CD4-positive, alpha-beta T cell treated with Interleukin-12 subunit alpha and Interleukin-12 subunit beta, for 1 hour (primary cell): Measurements from ENCODE around the gene GDF10.

Experiments
- DNase-seq: peaks from one replicate; pipeline ENCODE4 v3.0.0-alpha.2; 2020

GDF10 gene

DNA sequence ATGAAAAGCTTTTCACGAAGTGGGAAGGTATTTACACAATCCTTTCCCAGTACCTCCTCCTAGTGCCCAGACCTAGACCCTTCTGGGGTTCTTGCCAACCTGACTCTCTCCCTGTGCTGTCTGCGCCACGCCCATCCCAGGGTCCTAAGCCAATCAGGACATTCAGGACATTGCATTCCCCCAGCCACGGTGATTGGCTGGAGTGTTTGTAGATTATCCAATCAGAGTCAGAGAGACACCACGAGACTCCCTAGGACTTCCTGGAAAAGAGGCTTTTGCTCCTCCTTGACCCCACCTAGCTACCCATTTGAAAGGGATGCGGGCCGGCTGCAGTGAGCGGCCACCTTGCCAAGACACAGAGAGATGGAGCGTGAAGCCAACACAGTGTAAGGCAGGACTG lies 18.7 kb downstream of the GDF10 start:
- DNase-seq, result no peak

DNA sequence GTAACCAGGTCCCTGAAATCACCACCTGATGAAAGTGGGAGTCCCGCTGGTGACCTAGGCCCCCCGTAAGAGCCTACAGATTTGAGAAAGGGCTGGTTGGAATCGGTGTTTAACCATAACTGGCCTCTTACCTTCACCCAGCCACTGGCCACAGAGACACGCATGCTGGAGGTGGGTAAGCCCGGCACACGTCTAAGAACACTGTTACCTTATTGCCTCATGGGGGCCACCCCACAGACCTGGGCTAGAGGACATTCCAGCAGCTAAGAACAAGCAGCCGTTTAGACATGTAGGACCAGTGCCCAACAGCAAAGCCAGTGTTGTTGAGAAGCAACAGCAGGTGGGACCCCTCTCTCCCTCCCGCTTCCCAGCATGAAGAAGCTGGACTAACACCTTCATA lies 19.8 kb downstream of the GDF10 start:
- DNase-seq, result no peak

DNA sequence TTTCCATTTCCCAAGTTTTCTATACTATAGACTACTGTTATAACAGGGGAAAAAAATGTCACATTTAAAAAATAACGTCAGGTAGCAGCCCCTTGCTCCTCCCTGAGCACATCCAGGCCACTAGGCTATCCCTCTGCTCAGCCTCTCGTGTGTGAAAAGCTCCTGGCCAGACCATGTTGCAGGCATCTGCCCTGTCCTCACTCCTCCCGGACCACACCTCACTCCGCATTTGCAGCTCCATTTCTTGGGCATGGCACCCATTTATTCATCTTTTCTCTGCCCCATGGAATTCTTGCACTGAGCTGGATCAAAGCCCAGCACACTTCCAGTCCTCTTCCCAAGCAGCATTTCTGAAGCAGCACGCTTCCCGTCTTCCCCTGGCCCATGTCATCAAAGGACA lies 20.8 kb downstream of the GDF10 start:
- DNase-seq, result no peak

DNA sequence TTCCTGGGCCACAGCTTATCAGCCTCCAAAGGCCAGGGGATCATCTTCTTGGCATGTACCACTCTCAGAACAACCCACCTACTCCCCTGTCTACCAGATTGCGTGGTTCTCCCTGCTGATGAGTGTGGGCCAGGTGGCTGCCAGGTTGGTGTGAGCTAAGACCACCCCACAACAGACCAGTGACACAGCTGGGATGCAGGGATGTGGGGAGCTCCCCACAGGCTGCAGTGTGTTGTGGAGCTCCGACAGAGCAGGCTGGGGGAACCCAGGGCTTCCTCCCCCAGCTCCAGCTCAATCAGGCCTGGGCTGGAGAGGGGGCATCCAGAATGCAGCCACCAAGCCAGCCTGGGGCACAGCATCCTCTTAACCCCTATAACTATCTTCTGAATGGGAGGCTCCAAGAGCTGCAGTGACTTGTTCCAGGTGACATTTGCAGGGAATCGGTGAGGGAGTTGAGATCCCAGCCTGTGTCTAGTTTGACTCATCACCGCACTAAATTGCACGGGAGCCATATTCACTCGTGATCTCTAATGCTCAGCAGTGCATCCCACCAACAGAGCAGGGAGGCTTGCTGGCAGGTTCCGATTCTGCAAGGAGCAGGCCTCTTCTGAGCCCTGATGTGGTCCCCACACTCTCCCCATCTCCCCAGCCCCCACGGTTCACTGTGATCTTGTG lies 21.7 kb downstream of the GDF10 start:
- DNase-seq, result no peak

DNA sequence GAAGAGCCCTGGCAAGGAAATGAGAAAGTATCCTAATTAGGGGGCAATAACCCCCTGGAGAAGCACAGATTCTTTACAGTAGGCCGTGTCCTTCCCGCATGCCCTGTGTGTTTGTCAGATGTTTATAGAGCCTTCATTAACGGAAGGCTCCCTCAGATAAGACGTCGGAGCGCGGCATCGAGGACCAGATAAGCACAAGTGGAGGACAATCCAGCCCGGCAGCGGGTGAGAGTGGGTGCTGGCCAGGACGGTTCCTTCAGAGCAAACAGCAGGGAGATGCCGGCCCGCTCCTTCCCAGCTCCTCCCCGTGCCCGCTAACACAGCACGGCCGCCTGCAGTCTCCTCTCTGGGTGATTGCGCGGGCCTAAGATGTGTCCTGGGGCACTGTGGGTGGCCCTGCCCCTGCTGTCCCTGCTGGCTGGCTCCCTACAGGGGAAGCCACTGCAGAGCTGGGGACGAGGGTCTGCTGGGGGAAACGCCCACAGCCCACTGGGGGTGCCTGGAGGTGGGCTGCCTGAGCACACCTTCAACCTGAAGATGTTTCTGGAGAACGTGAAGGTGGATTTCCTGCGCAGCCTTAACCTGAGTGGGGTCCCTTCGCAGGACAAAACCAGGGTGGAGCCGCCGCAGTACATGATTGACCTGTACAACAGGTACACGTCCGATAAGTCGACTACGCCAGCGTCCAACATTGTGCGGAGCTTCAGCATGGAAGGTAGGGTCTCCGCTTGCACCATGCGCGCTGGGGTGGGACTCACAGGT lies 22.5 kb downstream of the GDF10 start, which contains the start of gene GDF2:
GDF2 (plus strand) TSS at position 155 of the 762 bp plus-strand sequence; CDS start at position 370, 215 bp downstream.
- DNase-seq, result no peak

DNA sequence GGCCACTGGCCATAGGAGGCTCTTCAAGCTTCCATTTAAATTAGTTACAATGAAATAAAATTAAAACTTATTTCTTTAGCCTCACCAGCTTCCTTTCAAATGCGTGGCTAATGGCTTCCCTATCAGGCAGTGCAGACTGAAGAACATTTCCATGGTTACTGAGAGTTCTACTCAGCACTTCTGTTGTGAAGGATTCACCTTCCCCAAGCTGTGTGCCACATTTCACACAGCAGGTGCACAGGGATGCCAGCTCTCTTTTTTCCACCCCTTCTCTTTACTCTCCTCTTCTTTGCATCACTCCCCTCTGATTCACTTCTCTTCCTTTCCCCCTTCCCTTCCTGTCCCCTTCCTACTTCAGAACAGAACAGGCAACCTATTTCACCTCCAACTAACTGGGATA lies 23.1 kb downstream of the GDF10 start:
- no peak for DNase-seq

DNA sequence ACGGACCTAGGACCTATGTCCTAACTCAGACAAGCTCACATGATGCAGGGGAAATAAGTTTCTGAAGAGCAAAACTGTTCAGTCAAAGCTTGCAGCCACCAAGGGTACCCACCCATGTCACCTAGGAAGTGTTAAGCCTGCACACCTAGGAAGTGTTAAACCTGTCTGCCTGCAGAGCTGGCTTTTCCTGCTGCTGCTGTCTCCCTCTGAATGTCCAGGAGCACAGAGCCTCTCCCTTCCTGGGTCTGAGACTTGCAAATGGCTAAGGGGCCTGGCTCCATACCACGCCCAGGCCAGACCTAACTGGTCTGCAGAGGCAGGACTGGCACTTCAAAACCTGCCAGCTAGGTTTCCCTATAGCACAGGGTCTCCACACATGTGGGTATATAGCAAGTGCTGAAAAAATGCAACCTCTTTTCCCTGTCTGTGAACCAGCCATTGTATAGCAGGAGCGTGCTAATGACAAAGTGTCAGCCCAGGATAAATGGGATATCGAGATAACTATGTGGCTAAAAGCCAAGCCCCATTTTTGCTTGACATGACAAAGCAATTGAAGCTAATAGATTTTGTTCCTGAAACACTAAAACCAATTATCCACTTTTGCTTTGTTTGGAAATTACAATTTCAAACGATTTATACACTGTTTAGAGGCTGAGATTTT lies 23.8 kb downstream of the GDF10 start:
- no peak for DNase-seq

DNA sequence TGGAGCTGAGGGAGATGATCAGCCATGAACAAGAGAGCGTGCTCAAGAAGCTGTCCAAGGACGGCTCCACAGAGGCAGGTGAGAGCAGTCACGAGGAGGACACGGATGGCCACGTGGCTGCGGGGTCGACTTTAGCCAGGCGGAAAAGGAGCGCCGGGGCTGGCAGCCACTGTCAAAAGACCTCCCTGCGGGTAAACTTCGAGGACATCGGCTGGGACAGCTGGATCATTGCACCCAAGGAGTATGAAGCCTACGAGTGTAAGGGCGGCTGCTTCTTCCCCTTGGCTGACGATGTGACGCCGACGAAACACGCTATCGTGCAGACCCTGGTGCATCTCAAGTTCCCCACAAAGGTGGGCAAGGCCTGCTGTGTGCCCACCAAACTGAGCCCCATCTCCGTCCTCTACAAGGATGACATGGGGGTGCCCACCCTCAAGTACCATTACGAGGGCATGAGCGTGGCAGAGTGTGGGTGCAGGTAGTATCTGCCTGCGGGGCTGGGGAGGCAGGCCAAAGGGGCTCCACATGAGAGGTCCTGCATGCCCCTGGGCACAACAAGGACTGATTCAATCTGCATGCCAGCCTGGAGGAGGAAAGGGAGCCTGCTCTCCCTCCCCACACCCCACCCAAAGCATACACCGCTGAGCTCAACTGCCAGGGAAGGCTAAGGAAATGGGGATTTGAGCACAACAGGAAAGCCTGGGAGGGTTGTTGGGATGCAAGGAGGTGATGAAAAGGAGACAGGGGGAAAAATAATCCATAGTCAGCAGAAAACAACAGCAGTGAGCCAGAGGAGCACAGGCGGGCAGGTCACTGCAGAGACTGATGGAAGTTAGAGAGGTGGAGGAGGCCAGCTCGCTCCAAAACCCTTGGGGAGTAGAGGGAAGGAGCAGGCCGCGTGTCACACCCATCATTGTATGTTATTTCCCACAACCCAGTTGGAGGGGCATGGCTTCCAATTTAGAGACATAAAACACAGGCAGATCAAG lies 25.6 kb downstream of the GDF10 start:
- DNase-seq, result no peak

DNA sequence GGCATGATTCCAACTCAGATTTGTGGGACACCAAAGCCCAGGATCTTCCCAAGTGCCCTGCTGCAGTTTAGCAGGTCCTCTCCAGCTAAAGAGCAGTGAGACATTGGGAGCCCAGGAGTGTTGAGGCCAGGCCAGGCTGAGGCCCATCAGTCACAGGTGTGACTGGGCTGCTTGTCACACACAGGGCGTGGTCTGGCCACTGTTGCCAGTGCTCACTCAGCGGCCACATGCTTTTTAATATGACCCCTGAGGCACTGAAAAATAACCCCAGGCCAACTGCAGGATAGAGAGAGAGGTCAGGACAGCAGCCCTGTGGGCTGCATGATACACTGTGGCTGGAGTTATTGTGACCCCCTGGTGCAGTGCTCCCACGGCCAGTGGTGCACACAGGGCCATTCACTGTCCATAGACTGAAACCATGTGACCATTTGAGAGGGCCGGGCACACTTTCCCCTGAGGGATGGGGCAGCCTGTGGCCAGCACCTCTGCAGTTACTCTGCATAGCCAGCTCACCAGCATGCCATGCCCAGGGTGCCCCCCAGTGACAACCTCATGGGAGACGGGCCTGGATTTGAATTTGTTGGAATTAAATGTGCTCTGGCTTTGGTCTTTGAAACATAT lies 26.4 kb downstream of the GDF10 start:
- no peak for DNase-seq

DNA sequence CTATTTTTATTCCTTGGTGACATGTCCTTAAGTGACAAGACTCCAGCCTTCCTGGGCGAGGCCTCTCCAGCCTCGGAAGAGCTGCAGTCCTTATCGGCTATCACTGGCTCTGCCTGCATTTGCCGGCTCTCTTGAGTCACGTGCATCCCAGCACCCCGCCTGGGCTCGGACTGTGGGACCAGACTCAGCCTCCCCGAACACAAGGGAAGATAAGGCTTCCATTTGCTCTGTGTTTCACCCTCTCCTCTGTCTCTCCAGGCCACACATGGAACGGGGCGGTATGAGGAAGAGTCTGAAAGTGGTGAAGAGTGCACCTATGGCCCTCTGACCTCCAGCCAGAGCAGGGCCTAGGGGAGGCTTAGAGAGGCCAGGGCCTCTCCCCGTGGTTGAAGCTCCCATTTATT lies 26.9 kb downstream of the GDF10 start:
- no peak for DNase-seq

DNA sequence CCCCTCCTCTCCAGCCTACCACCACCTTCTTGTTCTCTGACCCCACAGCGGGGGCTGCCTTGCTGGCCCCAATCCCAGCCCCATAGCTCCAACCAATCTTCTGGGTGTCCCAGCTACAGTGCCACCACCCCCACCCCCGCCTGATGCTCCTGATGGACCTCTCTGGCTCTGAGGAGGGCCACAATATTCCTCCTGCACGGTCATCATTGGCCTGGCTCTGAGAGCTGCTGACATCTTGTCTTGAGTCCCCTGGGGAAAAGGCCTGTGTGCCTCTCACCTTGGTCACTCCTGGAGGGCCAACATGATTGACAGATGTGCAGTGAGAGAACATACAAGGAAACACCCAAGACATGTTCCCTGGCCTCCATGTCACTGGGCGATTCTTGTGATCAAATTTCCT lies 29.9 kb downstream of the GDF10 start:
- no peak for DNase-seq

DNA sequence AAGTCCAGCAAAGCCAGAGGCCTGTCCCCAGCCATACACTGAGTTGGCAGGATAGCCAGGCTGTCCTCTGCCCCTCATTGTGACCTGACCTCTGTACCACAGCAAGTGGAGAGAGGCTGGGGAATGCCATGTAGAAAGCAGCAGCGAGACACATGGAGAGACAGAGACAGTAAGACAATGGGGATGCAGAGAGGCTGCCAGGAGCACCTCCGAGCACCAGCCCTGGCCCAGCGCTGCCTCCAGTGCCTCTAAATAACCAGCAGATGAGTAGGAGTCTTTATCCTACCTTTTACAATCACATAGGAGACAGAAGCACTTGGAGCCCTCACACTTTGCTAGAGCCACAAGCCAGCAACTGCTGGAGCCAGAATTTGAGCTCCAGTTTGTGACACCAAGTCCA lies 30.4 kb downstream of the GDF10 start:
- no peak for DNase-seq

DNA sequence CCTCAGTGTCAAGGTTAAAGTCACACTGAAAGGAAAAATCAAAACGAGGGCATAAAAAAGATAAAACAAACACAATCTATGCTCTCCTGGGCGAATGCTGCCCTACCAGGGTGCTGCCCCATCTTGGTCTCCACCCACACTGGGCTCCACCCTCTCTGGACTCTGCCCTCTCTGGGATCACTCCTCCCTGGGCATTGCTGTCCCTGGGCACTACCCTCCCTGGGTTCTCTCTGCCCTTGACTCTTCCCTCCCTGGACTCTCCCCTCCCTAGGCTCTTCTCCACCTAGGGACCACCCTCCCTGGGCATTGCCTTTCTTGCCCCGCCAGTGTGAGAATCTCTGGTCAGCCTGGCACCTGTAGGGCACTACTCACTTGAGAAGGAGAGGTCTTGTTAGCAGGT lies 30.8 kb downstream of the GDF10 start:
- no peak for DNase-seq

DNA sequence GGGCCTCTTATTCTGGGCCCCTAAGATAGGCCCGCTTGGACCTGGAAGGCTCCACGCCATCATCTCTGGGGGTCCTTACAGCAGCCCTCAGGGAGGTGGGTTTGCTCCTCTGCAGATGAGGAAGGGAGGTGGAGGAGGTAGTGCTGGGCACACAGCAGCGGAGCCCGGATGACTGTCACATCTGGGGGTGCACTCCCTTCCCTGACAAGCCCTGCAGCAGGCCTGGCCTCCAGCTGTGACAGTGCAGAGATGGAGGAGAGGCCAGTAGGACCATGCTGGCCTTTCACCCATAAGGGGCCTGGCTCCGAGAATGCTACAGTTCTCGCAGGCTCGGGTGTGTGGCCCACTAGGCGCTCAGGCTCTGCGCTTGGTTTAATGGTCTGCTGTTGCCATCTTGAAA lies 31.5 kb downstream of the GDF10 start:
- DNase-seq, result no peak

DNA sequence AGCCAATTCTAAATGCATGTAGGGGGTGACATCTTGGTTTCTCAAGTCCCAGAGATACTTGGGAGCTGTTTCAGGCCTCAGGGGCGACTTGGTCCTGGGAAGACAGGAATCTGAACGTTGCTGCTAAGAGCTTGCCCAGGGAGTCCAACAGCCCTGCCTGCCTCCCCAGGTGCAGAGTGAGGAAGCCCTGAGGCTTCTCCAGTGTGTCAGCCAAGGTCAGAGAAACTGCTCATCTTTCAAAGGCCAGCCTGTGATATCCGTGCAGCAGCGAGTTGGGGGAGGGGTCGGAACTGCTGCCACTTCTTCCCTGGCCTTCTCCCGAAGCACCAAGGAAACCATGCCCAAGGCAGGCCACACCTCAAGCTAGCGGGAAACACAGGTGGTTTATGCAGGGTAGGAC lies 32.0 kb downstream of the GDF10 start:
- no peak for DNase-seq

DNA sequence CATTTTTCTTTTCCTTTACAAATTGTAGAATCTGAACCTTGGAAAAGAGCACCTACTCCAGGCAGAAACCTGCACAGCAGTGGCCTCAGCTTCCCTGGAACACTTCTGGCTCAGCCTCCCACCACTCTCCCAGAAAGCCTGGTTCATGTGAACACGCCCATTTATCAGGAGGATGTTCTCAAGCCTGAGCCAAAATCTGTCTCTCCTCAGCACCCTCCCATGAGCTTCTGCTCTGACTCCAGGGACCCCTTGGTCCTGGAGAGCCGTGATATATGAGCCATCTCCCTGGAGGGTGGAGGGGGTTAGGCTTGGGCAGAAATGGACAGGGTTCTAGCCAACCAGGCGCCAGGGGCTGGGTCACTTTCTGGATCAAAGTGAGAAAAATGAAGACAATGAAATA lies 32.4 kb downstream of the GDF10 start:
- DNase-seq, result no peak

DNA sequence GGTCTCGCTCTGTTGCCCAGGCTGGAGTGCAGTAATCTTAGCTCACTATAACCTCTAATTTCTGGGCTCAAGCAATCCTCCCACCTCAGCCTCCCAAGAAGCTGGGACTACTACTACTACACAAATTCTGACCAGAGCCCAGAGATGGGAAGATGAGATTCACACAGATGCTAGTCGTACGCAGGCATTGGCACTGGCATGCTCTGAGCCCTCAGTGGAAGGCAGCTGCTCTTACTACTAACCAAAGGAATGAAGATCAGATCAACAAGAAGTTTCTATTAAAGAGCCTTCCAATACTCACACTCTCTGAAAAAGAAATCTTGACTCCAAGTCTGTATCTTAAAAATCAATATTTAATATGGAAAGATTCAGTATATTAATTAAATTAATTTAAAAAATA lies 32.9 kb downstream of the GDF10 start:
- DNase-seq, result no peak

DNA sequence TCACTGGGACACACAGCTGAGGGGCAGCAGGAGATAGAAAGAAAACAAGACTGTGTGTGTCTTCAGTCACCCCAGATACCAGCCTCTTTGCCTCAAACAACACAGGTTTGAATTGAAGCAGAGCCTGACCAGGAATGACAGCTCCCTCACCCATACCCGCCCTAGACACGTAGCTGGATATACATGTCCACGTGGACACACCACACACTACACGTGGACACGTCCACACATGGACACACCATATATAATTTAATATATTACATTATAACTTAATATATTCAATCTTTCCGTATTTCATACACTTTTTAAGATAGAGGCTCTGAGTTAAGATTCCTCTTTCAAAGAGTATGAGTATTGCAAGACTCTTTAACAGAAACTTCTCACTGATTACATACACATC lies 33.5 kb downstream of the GDF10 start:
- DNase-seq, result no peak

DNA sequence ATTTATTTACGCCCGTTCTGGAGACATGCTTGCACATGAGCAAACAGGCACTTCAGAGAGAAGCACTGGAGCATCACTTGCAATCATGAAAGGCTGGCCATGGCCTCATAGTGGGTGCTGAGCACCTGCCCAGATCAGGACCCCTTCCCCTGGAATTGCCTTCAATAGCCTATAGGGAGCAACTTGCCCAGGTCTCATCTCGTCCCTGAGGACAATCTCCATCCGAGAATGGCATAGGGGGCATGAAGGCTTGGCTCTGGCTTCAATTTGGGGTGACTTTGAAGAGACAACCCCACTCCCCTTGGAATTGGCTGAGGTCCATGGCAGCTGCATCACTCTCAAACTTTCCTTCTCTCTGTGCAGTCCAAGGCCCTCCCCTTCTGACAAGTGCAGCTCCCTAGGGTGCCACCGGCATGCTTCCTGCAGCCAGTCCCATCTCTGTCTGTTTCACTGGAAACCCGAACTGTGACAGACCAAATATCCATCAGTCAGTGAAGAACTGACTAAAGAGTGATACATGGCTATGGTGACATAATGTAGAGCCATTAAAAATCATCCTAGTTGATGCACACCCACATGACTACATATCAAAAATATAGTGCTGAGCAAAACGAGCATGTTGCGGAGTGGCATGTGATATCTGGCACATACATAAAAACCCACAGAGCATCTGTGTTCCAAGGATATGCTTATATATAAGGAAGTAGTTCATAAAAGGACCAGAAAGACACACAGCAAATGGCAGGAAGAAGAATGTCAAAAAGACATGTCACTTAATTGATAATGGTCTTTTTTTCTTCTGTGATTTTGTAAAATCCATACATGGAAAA lies 34.7 kb downstream of the GDF10 start:
- no peak for DNase-seq

DNA sequence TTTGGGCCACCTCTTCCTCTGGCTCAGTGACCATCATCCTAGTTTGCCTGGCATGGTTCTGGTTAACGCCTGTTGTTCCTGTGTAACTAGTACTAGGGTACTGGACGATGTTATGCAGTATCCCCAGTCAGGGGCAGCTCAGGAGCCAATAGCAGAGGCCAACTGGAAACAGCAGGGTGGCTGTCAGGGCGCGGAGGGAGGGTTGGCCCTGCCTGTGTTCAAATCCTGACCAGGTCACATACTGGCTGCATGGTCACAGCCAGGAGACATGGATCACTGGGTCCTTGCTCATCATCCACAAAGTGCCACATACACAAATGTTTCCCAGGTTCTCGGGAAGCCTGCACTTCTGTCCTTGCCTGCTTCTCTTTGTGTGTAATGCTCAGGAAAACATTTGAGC lies 35.9 kb downstream of the GDF10 start:
- DNase-seq, result no peak

DNA sequence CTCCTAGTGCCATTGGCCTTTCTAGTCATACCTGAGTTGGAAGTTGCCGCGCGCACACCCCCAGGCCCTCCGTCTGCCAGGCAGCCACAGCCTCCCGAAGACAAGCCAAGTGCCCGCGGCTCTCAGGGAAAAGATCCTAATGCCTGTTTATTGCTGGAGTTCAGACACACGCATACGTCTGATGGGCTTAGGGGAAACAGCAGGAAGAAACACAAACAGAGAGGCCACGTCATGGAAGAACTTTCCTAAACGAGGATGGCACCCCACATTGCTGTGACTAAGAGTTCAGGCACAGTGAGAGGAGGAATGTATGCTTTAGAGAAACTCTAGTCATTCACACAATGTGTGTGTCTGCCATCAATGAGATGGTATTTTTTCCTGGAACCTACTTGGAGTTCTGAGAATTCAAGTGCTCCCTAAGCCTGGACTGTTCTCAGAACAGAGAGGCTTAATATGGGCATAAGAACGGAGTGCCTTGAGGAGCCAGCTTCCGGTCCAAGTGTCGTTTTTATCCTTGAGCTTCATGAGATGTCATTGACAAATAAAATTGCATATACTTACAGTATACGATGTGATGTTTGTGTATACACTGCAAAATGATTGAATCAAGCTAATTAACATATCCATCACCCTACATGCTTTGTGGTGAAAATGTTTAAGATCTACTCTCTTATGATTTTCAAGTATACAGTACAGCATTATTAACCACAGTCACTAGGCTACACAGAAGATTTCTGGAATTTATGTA lies 36.6 kb downstream of the GDF10 start:
- DNase-seq, result no peak
